HG03442 (cell line): Measurements from ENCODE around the gene DRAXIN.

ENCODE experiments used
- ATAC-seq: cut with Tn5 transposase; IDR thresholded peaks from one replicate; pipeline ENCODE4 v1.9.1; 2021; ENCODE audit warnings: mild to moderate bottlenecking, moderate library complexity; ENCODE audit not compliant: unreplicated experiment

The DRAXIN gene

GRCh38 chr1:11684070-11684469, 7.4 kb upstream of the DRAXIN start:
- no peak for ATAC-seq

GRCh38 chr1:11685210-11685752, 6.2 kb upstream of the DRAXIN start:
- no peak for ATAC-seq

- no peak for ATAC-seq
Measured at GRCh38 chr1:11688506-11688905, 3.0 kb upstream of the DRAXIN start.

GRCh38 chr1:11690397-11691301, 861 bp upstream of the DRAXIN start:
- ATAC-seq, result no peak

- no peak for ATAC-seq
Measured at GRCh38 chr1:11691928-11692711, 610 bp downstream of the DRAXIN start.

- no peak for ATAC-seq
Measured at GRCh38 chr1:11693024-11693590, 1.6 kb downstream of the DRAXIN start.

GRCh38 chr1:11693917-11694316, 2.4 kb downstream of the DRAXIN start:
- ATAC-seq, result no peak

DNA sequence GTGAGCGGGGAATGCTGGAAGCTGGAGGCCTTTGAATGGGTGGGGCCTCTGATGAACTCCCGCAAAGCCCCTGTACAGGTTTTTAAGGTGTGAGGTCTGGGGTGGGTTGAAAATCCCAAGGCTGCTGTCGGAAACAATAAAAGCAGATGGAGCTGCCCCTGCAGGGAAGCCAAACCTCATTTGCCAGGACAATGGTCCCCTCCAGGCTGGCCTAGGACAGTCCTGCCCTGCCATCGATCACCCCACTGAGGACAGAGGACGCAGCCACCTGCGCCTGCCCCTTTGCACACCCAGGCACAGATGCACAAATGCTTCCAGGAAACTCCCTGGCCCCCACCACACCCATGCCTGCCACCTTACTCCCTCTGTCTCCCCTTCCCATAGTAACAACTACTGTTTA, 4.4 kb downstream of the DRAXIN start:
- ATAC-seq, result no peak

- ATAC-seq, result no peak
Measured at GRCh38 chr1:11697188-11697892, 5.8 kb downstream of the DRAXIN start.

DNA sequence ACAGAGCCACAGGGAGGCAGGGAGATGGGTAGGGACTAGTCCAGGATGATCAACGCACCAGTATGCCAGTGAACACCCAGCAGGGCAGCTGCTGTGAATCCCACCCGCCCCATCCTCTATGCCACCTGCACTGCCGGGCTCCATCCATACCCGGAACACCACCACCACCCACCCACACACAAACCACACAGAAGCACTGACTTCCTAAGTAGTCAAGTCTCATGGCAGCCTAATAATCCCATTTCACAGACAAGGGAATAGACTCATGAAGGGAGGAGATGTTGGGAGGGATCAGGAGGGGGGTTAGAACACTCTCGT, 6.3 kb downstream of the DRAXIN start:
- ATAC-seq, result no peak

- no peak for ATAC-seq
Measured at GRCh38 chr1:11700601-11701467, 9.3 kb downstream of the DRAXIN start.

DNA sequence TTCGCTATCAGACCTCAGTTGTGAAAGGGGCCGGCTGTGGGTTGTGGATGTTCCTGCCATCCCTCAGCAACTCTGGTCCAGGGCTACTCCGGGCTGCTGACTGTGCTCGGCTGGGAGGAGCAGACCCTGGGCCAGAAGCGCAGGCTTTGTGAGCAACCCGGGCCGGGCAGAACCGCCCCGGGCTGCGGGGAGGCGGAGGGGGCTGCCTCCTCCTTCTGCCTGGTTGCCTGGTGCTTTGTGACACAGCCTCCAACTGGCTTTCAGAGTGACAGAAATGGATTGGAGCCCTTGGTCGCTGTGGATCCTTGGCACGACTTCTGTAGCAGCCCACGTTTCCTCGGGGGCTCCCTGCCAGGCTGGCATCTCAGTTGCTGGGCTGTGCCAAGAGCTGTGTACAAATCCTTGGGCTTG, 10.0 kb downstream of the DRAXIN start:
- ATAC-seq, result no peak

GRCh38 chr1:11701981-11702803, 10.7 kb downstream of the DRAXIN start:
- no peak for ATAC-seq

DNA sequence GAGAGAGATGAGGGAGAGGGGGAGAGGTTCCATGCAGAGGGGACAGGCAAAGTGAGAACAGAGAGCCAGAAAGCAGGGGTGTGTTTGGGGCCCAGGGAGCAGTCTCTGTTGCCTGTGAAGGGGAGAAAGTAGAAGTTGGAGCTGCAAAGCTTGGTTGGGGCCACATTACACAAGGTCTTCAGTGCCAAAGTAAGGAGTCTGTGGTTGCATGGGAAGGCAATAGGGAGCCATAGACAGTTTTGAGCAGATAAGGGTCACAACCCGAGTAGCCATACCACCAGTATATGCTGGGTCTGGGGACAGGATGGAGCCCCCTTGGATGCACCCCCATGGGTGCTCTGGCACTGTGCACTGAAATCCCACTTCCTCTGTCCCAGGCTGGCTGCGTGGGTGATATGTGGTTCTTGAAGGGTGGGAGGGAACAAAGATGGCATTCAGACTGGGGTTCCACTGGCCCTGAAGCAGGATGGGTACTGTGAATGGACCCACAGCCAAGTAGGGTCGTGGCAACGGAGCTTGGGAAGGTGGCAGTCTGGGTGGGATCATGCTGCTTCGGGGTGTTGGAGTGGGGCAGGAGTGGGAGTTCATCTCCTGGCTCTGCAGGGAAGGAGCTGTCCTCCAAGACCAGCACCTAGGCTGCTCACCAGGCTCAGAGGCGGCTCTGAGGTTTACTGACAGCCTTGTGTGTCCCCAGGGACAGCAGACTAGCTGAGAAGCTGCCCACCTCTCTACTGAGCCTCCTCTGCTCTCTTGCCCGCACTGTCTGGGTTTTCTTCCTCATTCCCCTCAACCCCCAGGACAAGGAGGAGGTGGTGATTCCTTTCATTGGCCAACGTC, 12.1 kb downstream of the DRAXIN start:
- no peak for ATAC-seq

DNA sequence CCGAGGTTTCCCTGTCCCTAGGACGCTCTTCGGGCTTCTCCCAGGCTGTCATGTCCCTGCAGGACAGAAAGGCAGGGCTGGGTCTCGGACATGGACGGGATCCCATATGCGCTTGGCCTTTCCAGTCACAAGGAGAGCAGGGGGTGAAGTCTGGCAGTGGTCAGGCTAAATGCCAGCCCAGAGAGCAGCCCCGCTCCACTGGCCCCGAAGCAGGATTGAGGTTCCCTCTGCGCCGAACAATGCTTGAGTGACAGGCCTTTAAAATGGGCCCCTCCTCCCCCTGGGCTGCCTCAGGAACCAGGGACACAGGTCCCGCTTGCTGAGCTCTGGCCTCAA, 12.7 kb downstream of the DRAXIN start:
- ATAC-seq, result no peak

DNA sequence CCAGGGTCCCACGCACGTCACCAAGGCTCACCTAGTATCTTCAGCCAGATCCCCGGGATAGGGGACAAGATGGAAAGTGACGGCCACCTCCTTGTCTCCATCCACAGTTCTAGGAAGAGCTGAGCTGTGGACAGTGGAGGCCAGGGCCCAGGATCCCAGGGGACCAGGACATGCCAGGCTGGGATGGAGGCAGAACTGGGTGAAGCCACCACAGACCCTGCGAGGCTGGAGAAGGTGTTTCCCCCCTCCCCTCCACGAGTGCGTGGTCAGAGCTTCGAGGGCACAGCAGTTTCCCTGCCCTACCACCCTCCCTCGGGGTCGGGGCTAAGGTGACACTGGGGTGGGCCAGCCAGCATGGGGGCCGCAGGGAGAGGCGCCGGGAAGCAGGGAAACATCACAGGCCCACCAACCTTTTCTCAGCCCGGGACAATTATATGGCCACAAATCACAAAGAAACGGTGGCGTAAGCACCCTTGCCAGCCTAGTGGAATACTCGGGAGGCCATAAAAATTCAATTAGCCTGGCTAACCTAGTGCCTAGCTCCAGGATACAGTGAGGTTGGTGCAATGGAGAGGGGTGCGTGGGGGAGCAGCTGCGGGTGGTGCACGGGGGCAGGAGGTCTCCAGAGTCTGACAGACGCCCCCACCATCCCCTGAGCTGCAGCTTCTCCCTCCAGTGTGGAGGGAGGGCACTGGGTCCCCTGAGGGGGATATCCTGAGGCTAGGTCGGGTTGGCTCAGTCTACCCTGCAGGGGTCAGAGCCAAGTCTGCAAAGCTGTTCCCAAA, 13.4 kb downstream of the DRAXIN start:
- no peak for ATAC-seq

GRCh38 chr1:11705596-11705995, 14.1 kb downstream of the DRAXIN start:
- ATAC-seq, result no peak

DNA sequence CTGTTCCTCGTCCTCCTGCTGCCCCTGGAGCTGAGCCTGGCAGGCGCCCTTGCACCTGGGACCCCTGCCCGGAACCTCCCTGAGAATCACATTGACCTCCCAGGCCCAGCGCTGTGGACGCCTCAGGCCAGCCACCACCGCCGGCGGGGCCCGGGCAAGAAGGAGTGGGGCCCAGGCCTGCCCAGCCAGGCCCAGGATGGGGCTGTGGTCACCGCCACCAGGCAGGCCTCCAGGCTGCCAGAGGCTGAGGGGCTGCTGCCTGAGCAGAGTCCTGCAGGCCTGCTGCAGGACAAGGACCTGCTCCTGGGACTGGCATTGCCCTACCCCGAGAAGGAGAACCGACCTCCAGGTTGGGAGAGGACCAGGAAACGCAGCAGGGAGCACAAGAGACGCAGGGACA, 14.8 kb downstream of the DRAXIN start:
- ATAC-seq, result no peak
